ENCODE data around the gene SIX1. TPM values are rescaled to one million over a fixed set of nuclear protein-coding genes. Genes with fewer than 3 reads are reported as not detected.

SIX1 gene
- total RNA-seq, 1 experiment from 2014 or later = 0.32 TPM

DNA sequence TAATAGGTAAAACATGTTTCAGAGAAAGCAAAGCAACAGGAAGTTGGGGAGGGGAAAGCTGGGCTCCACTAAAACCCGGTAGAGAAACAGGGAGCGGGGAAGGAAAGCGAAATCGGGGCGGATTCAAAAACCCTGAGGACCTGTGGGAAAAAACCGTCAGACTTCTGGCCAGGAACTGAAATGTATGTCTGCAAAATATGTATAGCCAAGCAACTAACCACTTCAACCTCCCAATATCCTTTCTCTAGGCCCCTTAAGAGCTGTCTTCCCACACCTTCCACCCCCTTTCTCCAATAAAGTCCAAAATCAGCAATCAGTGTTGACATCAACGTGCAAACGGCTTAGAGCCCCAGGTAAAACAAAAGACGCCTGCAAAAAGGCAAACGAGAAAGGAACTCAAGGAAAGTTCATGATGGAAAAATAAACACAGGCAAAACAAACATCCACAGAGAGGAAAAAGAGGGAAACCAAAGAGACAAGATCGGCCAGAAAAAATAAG lies 32.8 kb downstream of the SIX1 start:
- ChIA-PET CTCF (no interaction called here), POLR2A (no interaction called here)
- no peak for TF ChIP-seq CTCF (IDR thresholded peaks at IDR 0.05; ENCODE audit: insufficient read depth in 1 of 2, low read depth in 1 of 2, low read length in 1 of 2, severe bottlenecking in 1 of 2, unreplicated experiment in 1 of 2)
- Histone ChIP-seq H3K4me1 (peaks cover 11% of the 10 kb centered on the region), H3K4me3 (ENCODE audit: low read depth, low read length) (no peak overlapping the region), H3K27me3 (replicated peaks; ENCODE audit: control insufficient read depth, insufficient read depth, low read length) (no peaks in the 10 kb centered on the region), H3K9me3 (no peaks in the 10 kb centered on the region), H3K36me3 (ENCODE audit: control insufficient read depth, insufficient read depth, low read length) (no peaks in the 10 kb centered on the region)
- Mint-ChIP-seq H3K36me3 (ENCODE audit: insufficient read depth, unreplicated experiment) (no peaks in the 10 kb centered on the region), H3K4me3 (ENCODE audit: unreplicated experiment) (no peak overlapping the region), H3K27me3 (ENCODE audit: insufficient read depth, unreplicated experiment) (no peaks in the 10 kb centered on the region), H3K4me1 (ENCODE audit: low read depth, unreplicated experiment) (peaks cover 18% of the 10 kb centered on the region), H3K27ac (ENCODE audit: unreplicated experiment) (no peak overlapping the region), H3K9me3 (ENCODE audit: unreplicated experiment) (no peaks in the 10 kb centered on the region)
- no TSS peak for BruUV-seq (replicated peaks)
- no peak for DNase-seq
- intact Hi-C loops (cut with micrococcal nuclease; ENCODE audit: unreplicated experiment) = no loop called here

- Mint-ChIP-seq H3K27me3 (ENCODE audit: insufficient read depth, unreplicated experiment) (peaks cover 2% of the 10 kb centered on the region), H3K4me1 (ENCODE audit: low read depth, unreplicated experiment) (no peaks in the 10 kb centered on the region), H3K27ac (ENCODE audit: unreplicated experiment) (no peak overlapping the region), H3K9me3 (ENCODE audit: unreplicated experiment) (peaks cover 10% of the 10 kb centered on the region), H3K36me3 (ENCODE audit: insufficient read depth, unreplicated experiment) (no peaks in the 10 kb centered on the region), H3K4me3 (ENCODE audit: unreplicated experiment) (no peak overlapping the region)
- intact Hi-C loops (cut with micrococcal nuclease; ENCODE audit: unreplicated experiment) = no loop called here
- no peak for TF ChIP-seq CTCF (IDR thresholded peaks at IDR 0.05; ENCODE audit: insufficient read depth in 1 of 2, low read depth in 1 of 2, low read length in 1 of 2, severe bottlenecking in 1 of 2, unreplicated experiment in 1 of 2)
- H3K4me3 ChIP-seq (ENCODE audit: low read depth, low read length) = no peak overlapping the region
- ChIA-PET CTCF (no interaction called here), POLR2A (no interaction called here)
- BruUV-seq (replicated peaks) = no TSS peak
- no peaks in the 10 kb centered on the region for H3K4me1 ChIP-seq
- no peak for DNase-seq
- H3K36me3 ChIP-seq (ENCODE audit: control insufficient read depth, insufficient read depth, low read length) = no peaks in the 10 kb centered on the region
- peaks cover 9% of the 10 kb centered on the region; the same call in 1 of the 2 replicates for H3K9me3 ChIP-seq
- no peaks in the 10 kb centered on the region for H3K27me3 ChIP-seq (replicated peaks; ENCODE audit: control insufficient read depth, insufficient read depth, low read length)
Observed at GRCh38 chr14:60602291-60602690, 47.0 kb downstream of the SIX1 start.

DNA sequence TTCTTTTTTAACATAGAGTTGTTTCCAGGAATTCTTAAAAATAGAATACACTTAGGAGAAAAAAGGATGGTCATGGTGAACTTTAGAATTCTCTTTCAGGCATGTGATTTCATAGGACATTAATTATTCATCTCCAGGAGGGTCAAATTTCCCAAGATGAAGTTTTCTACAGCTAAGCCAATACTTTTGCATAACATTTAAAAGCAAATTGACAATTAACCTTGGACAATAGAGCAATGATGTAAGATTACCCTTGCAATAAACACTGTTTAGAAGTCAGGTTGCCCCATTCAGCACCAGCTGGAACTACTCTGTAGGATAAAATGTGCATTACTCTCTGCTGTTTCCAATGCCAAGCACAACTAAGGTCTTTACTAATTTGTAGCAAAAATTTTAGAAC lies 49.5 kb downstream of the SIX1 start:
- no peaks in the 10 kb centered on the region for H3K4me1 Mint-ChIP-seq (ENCODE audit: low read depth, unreplicated experiment)
- Histone ChIP-seq H3K4me1 (no peaks in the 10 kb centered on the region), H3K4me3 (ENCODE audit: low read depth, low read length) (no peak overlapping the region), H3K27me3 (replicated peaks; ENCODE audit: control insufficient read depth, insufficient read depth, low read length) (no peaks in the 10 kb centered on the region), H3K9me3 (no peaks in the 10 kb centered on the region), H3K36me3 (ENCODE audit: control insufficient read depth, insufficient read depth, low read length) (no peaks in the 10 kb centered on the region)
- no peak for DNase-seq
- ChIA-PET POLR2A (no interaction called here), CTCF (no interaction called here)
- no TSS peak for BruUV-seq (replicated peaks)
- H3K4me3 Mint-ChIP-seq (ENCODE audit: unreplicated experiment) = no peak overlapping the region
- H3K36me3 Mint-ChIP-seq (ENCODE audit: insufficient read depth, unreplicated experiment) = no peaks in the 10 kb centered on the region
- H3K9me3 Mint-ChIP-seq (ENCODE audit: unreplicated experiment) = no peaks in the 10 kb centered on the region
- TF ChIP-seq CTCF (IDR thresholded peaks at IDR 0.05; ENCODE audit: insufficient read depth in 1 of 2, low read depth in 1 of 2, low read length in 1 of 2, severe bottlenecking in 1 of 2, unreplicated experiment in 1 of 2) = no peak
- intact Hi-C loops (cut with micrococcal nuclease; ENCODE audit: unreplicated experiment) = no loop called here
- H3K27ac Mint-ChIP-seq (ENCODE audit: unreplicated experiment) = no peak overlapping the region
- H3K27me3 Mint-ChIP-seq (ENCODE audit: insufficient read depth, unreplicated experiment) = peaks cover 5% of the 10 kb centered on the region
